ENCODE measurements around the gene ARFIP1.

- no peak for TF ChIP-seq CTCF (IDR thresholded peaks at IDR 0.05)
- TF ChIP-seq EZH2 (IDR thresholded peaks at IDR 0.05; ENCODE audit: borderline replicate concordance, insufficient read depth, low read depth, low read length, poor library complexity, severe bottlenecking), result no peak
Observed at GRCh38 chr4:152773339-152773738, 6.4 kb upstream of the ARFIP1 start.
